HG02642 (cell line): ENCODE measurements around the gene DDX49.
"Not testable (repeated sequence)": the region's sequence is repeated elsewhere in the genome, so short reads cannot be mapped to it uniquely, and the experiment has no call there.

Experiments
- ATAC-seq: cut with Tn5 transposase; IDR thresholded peaks from one replicate; pipeline ENCODE4 v1.9.1; 2021; ENCODE audit warnings: mild to moderate bottlenecking; ENCODE audit not compliant: unreplicated experiment, poor library complexity

The DDX49 gene

DNA sequence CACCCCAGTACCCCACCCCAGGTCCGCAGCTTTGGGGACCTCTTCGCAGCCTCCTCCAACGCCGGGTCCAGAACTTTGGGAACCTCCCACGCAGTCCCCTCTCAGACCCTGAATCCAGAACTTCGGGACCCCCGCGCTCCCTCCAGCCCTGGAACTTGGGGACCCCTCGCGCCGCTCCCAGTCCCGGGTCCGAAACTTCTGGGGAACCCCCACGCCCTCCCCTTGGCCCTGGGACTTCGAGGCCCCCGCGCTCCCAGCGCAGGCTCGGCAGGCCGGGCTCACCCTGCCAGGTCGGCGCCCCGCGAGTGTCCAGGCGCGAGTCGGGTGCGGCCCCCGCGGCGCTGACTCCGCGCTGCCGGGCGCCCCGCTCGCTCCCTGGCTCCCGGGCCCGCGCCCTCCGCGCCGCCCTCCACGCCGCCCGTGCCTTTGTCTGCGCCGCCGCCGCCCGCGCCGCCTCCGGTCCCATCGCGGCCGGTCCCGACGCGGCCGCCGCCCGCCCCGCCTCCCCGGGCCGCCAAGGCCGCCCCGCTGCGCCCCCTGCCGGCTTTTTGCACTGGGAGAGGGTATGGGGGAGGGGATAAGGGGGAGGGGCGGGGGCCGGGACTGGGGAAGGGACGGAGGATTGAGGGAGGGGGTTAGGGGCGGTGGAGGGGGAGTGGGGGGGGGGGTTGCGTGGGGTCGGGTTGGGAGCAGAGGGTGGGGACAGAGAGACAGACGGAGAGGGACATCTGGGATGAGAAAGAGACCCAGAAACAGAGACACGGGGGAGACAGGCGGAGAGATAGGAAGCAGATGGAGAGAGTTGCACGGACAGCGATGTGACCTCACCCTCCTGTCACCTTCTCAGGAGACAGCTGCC is 21.5 kb downstream of the DDX49 start, which contains the start of gene HOMER3:
HOMER3 (minus strand) TSS at position 449 of the 859 bp plus-strand sequence. CDS start 2,235 bp downstream, outside the sequence.
- no peak for ATAC-seq

DNA sequence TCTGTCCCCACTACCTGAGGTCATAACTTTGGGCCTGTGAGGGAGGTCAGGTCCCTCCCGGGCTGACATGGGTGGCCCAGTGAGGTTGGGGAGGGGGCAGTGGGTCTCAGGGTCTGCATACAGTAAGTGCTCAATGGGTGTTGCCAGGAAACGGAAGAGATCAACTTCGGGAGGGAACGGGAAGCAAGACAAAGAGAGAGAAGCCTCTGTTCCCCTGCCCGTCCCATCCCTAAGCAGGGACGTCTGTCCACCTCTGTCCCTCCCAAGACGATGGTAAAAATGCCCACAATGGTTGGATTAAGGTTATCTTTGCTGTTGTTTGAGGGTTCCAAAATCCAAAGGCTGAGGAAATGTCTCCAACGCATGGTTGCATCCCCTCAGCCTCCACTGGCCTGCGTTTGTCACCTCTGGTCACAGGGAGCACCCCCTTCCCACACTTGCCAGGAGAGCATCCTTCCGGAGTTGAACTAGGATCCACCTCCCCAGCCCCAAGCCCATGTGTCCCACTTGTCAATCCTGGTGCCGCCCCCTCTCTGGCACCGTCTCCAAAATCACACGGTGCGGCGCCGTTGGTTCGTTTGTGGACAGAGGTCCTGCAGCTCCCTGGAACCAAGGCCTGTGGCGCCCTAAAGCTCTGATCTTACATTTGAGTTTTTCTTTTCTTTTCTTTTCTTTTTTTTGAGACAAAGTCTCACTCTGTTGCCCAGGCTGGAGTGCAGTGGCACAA is 22.3 kb downstream of the DDX49 start:
- no peak for ATAC-seq

DNA sequence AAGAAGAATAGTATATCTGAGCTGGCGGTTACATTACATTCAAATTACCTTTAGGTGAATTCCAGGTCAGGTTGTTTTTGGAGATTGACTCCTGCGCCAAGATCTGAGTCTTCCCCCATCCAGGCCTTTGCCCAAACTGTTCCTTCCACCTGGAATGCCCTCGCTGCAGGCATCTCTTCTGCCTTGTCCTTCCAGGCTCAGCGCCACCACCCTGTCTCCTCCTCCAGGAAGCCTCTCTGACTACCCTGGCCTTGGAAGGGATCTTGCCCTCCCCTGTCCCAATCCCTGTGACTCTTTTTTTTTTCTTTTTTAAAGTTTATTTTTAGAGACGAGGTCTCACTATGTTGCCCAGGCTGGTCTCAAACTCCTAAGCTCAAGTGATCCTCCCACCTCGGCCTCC is 23.2 kb downstream of the DDX49 start:
- no peak for ATAC-seq

DNA sequence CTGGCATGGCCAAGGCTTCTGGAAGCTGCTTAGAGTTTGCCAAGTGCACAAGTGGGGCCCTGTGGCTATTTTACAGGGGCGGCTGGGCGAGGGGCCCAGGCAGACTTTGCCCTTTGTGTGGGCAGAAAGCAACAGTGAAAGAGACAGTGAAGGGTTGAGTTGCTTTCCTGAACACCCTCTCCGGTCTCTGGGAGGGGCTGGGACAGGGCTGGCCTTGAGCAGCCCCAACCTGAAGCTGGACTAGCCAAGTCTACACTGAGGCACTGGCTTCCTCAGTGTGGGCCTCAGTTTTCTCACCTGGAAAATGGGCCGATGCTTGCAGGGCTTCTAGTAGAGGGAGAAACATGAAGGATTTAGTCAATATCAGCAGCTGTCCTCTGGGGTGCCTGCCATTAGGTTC is 23.9 kb downstream of the DDX49 start:
- ATAC-seq: no peak

DNA sequence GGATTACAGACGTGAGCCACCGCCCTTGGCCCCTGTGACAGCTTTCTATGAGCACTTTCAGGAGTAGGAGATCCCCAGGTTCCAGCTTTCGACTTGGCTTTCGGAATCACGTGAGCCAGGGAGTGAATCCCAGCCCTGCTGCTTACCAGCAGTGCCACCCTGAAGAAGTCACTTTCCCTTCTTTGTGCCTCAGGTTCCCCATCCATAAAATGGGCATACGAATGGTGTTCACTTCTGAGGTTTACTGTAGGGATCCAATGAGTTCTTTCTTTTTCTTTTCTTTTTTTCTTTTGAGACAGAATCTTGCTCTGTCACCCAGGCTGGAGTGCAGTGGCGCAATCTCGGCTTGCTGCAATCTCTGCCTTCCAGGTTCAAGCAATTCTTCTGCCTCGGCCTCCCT is 25.8 kb downstream of the DDX49 start:
- no peak for ATAC-seq

DNA sequence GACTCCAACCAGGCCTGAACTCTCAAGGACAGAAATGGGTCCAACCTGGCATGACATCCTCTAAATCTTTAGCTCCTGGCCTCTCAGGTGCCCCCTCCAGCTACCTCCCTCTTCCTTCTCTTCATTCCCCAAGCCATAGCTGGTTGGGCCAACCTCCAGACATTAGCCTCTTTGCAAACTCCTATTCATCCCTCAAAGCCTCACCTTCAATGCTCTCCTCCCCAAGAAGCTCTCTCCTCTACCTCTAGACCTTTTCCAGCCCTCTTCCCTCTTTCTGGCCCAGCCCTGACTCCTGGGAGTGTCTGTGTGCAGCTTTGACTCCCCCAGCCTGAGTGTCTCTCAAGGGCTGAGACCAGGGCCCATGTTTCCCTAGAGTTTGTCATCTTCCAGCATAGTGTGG is 26.8 kb downstream of the DDX49 start:
- ATAC-seq: no peak

DNA sequence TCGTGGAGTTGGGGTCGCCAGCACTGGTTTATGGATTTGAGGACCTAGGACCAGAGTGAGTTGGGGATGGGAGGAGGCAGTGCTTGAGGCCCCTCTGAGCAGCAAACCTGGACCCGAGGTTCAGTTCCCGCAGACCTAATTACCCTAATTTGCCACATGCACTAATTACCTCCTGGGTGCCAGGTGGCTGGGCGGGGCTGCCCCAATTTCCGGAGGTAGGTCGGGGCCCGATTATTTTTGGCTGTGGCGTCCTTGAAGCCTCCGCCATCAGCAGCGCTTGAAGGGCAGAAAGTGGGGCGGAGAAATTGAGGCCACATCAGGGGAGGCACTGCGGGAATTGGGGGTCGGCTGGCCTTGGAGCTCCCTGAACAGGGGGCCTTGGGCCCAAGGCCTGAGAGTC is 27.4 kb downstream of the DDX49 start:
- ATAC-seq: no peak

DNA sequence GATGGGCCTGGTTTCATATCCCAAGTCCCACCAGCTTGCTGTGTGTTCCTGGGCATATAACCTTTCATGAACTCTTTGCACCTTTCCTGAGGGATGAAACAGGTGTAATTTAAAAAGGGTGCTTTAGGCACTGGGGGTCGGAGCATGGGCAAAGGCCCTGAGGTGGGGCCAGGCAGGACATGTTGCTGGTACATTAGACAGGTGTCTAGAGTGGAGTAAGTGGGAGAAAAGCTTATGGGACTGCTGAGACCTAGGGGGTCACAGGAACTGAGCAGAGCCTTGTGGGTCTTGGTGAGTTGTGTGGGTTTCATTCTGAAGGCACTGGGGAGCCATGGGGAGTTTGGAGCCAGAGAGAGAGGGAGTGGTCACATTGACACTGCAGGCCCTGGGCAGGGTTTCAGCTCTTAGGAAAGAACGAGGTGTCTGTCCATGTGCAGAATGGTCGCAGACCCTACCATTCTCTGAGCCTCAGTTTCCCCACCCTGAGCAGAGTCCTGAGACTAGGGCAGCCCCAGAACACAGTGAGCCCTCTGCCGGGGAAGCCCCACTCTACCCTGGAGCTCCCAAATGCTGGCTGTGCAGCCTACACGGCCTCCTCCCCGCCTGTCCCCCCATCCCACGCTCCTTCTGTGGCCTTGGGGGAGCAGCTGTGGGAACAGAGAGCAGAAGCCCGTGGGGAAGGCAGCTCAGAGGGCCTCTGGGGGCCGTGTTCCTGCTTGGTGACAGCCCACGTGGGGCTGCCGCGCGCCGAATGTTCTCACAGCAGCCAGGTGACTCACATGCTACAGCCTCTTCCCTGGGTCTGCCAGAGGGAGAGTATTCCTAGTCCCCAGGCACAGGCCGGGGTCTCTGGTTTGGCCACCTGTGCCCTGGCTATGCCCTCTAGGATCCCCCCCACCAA is 28.8 kb downstream of the DDX49 start:
- no peak for ATAC-seq

DNA sequence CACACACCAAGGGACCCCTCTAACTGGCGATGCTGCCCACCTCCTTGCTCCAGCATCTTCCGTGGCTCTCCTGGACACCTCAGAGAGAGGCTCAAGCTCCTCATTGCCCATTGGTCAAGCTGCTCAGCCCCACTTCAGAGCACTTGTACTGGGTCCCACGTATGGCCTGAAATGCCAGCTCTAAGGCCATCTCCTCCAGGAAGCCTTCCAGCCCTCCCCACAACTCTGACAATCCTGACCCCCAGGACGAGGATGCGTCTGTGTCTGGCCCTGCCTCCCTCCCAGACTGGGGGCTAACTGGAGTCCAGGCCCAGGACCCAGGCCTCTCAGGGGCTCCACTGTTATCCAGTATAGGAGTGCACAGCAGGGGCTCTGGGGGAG is 29.5 kb downstream of the DDX49 start:
- no peak for ATAC-seq

DNA sequence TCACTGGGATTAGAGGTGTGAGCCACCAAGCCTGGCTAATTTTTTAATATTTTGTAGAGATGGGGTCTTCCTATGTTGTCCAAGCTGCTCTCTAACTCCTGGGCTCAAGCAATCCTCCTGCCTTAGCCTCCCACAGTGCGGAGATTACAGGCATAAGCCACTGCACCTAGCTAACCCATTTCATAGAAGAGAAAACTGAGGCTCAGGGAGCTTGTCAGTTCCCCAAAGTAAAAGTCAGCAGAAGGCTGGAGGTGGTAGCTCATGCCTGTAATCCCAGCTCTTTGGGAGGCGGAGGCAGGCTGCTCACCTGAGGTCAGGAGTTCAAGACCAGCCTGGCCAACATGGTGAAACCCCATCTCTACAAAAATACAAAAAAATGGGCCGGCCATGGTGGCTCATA is 30.3 kb downstream of the DDX49 start:
- no peak for ATAC-seq

DNA sequence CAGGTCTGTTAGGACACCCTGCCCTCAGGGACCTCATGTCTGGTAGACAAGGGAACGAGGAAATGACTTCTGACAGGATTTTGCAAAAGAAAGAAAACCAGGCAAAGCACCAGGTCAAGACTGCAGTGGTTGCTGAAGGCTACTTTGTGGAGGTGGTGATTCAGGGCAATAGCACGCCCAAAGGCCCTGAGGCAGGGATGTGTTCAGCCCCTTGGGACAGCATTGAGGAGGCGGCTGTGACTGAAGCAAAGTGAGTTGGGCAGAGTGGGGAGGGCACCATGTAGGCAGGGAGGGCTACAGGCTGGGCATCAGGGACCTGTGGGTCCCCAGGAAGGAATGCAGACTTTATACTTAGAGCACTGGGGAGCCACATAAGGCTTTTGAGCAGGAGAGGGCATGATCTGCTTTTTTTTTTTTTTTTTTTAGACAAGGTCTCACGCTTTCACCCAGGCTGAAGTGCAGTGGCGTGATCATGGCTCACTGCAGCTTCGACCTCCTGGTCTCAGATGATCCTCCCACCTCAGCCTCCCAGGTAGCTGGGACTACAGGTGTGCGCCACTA is 32.3 kb downstream of the DDX49 start:
- no peak for ATAC-seq

DNA sequence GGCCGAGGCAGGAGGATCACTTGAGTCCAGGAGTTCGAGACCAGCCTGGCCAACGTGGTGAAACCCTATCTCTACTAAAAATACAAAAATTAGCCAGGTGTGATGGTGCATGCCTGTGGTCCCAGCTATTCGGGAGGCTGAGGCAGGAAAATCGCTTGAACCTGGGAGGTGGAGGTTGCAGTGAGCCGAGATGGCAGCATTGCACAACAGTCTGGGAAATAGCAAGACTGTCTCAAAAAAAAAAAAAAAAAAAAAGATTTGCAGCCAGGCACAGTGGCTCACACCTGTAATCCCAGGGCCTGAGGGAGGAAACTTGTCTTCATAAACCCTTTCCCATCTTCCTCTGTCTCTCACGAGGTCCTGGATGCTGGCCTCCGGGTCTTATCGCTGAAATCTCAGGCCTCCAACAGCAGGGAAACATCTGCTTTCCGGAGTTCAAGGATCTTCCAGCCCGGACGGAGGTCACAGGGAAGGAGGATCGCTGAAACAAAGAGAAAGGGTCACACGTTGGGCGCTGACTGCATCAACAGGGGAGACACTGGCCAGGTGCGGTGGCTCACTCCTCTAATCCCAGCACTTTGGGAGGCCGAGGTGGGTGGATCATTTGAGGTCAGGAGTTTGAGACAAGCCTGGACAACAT is 33.0 kb downstream of the DDX49 start:
- ATAC-seq: not testable (repeated sequence)

DNA sequence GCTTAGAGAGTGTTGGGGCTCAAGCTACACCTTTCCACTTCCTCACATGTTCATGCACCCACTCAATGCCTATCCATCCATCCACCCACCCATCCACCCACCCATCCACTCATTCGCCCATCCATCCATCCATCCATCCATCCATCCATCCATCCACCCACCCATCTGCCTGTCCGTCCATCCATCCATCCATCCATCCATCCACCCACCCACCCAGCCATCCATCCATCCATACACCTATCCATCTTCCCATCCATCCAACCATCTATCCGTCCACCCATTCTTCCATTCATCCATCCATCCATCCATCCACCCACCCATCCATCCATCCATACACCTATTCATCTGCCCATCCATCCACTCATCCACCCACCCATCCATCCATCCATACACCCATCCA is 34.6 kb downstream of the DDX49 start:
- no peak for ATAC-seq

DNA sequence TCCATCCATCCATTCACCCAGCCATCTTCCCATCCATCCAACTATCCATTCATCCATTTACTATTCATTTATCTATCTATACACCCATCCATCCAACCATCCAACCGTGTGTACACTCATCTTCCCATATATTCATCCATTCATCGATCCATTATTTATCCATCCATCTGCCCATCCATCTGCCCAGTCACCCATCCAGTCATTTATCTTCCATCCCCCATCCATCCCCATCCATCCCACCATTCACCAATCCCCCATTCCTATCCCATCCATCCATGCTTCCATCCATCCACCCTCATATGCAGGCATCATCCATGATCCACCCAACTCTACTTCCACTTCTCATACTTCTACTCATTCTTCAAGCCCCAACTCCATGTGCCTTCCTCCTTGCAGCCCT is 35.5 kb downstream of the DDX49 start:
- ATAC-seq: no peak

DNA sequence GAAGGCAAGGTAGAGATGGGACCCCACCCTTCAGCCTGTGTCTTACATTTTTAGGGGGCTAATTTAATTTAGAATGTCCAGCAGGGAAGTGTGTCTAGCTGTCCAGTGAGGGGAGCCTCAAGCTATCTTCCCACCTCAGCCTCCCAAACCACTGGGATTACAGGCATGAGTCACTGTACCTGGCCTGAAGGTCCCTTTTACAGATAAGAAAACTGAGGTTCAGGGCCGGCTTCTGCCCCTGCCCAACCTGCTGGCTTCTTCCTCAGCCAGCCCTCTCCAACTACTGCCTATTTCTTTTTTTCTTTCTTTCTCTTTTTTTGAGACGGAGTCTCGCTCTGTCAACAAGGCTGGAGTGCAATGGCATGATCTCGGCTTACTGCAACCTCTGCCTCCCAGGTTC is 40.9 kb downstream of the DDX49 start:
- ATAC-seq: no peak

DNA sequence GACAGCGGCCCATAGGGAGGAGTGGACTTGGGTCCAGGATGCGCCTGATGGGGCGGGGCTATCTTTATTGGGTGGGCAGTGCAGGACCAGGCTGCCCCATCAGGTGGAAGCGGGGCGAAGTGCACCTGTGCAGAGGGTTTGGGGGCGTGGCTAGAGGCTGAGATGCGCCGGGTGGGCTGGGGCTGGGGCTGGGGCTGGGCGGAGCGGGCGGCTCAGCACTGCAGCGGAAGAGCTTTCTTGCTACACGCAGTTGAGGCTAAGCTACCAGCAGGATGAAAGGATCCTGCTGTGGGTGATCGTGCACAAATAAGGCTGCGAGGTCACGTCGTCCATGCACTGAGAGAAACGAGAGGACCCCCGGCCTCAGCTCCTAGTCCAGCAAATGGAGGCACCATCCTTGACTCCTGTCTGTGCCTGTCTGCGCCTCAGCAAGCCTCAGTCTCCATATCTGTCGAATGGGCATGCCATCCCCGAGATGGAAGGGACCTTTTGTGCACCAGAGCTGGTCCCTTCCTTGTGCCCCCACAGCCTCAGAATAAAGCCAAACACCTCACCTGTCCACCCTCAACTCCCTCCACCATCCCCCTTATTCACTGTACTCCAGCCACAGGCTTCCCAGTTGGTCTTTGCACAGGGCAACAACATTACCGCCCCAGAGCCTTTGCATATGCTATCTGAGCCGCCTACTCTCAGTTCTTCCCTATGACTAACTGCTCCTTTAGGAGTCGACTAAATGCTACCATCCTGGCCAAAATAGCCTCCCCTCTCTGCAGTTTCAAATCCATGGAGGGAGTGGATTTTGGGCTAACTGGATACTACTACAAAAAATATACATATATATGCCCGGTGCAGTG is 42.5 kb downstream of the DDX49 start:
- no peak for ATAC-seq

DNA sequence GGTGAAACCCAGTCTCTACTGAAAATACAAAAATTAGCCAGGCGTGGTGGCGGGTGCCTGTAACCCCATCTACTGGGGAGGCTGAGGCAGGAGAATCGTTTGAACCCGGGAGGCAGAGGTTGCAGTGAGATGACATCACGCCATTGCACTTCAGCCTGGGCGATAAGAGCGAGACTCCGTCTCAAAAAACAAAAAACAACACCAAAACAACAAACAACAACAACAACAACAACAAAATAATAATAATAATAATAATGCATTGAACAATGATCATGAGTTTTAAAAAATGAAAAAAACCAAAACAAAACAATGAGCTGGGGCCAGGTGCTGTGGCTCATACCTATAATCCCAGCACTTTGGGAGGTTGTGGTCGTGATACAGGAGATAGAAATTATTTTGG is 44.6 kb downstream of the DDX49 start:
- ATAC-seq: no peak

DNA sequence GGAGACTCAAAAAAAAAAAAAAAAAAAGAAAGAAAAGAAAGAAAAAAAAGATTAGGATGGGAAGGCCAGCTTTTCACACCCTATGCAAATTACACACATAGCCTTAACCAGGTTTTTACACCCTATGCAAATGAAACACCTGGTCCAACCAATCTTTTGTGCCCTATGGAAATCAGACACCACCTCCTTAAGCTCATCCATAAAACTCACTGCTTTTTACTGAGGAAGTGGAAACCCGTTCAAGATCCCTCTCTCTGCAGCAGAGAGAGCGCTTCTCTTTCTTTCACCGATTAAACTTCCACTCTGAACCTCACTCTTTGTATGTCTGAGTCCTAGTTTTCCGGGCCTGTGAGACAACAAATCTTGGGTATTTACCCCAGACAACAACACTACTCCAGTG is 46.8 kb downstream of the DDX49 start:
- ATAC-seq: no peak
